Measurements from ENCODE around the gene COPS8. TPM values are rescaled to one million over a fixed set of nuclear protein-coding genes. Genes with fewer than 3 reads are reported as not detected.

The COPS8 gene
- polyA plus RNA-seq, 3 donors = 20.5 to 39.2 (median 36.4) TPM

DNA sequence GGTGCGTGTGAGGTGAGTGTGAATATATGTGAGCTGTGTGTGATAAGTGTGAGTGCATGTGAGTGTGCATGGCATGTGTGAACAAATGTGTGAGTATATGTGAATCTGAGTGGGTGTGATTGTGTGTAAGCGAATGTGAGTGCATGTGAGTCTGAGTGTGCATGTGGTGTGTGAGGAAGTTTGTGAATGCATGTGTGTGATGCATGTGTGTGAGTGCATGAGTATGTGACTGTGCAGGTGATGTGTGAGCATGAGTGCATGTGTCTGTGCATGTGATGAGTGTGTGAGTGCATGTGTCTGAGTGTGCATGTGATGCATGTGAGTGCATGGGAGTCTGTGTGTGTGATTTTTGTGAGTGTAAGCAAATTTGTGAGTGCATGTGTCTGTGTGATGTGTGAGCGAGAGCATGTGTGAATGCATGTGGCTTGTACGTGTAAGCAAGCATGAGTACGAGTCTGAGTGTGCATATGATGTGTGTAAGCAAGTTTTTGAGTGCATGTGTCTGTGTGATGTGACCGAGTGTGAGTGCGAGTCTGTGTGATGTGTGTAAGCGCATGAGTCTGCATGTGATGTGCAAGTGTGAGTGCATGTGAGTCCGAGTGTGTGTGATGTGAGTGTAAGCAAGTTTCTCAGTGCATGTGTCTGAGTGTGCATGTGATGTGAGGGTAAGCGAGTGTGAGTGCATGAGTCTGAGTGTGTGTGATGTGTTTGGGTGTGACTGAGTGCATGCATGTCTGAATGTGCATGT lies 43.3 kb downstream of the COPS8 start:
- Histone ChIP-seq H3K79me2 (ENCODE audit: insufficient read depth, low read length) (no peaks in the 10 kb centered on the region), H3K27ac (ENCODE audit: low read depth in 1 of 2, low read length in 2 of 2) (no peak overlapping the region), H3K27me3 (ENCODE audit: control insufficient read depth in 2 of 2, insufficient read depth in 2 of 2, low read length in 2 of 2) (no peaks in the 10 kb centered on the region), H2AFZ (ENCODE audit: insufficient read depth, low read depth, low read length, poor library complexity, severe bottlenecking) (no peak overlapping the region), H4K20me1 (ENCODE audit: insufficient read depth, low read length) (no peaks in the 10 kb centered on the region), H3K4me3 (replicated peaks in 1 of 3; ENCODE audit: low read depth in 2 of 3, low read length in 3 of 3) (no peak overlapping the region), H3K36me3 (replicated peaks in 1 of 2; ENCODE audit: control insufficient read depth in 1 of 2, insufficient read depth in 2 of 2, low read length in 2 of 2) (no peaks in the 10 kb centered on the region), H3K9me3 (replicated peaks in 1 of 2; ENCODE audit: control insufficient read depth in 1 of 2, insufficient read depth in 1 of 2, low read length in 2 of 2) (peaks cover 9 to 27% of the 10 kb centered on the region in 2 donors), H3K4me2 (replicated peaks; ENCODE audit: extremely low read depth, low read length, poor library complexity, severe bottlenecking) (no peak overlapping the region), H3K4me1 (ENCODE audit: control insufficient read depth in 1 of 2, insufficient read depth in 2 of 2, low read length in 2 of 2) (no peaks in the 10 kb centered on the region), H3K9ac (ENCODE audit: insufficient read depth, low read length, poor library complexity, severe bottlenecking) (no peak overlapping the region)
- no peaks in the 10 kb centered on the region for H3K36me3 Mint-ChIP-seq
- no peak overlapping the region for H3K27ac Mint-ChIP-seq
- WGBS (ENCODE audit: insufficient coverage) = 97% methylated on average over 10 of the region's 10 CpGs
- H3K4me3 Mint-ChIP-seq = no peak overlapping the region
- peaks cover 0 to 3% (median 0%) of the 10 kb centered on the region in 7 donors for H3K9me3 Mint-ChIP-seq
- H3K27me3 Mint-ChIP-seq (ENCODE audit: low read depth in 3 of 3) = peaks cover 0 to 3% (median 0%) of the 10 kb centered on the region in 3 donors
- no peak for DNase-seq
- no peaks in the 10 kb centered on the region for H3K4me1 Mint-ChIP-seq
- TF ChIP-seq, protein P1, sequence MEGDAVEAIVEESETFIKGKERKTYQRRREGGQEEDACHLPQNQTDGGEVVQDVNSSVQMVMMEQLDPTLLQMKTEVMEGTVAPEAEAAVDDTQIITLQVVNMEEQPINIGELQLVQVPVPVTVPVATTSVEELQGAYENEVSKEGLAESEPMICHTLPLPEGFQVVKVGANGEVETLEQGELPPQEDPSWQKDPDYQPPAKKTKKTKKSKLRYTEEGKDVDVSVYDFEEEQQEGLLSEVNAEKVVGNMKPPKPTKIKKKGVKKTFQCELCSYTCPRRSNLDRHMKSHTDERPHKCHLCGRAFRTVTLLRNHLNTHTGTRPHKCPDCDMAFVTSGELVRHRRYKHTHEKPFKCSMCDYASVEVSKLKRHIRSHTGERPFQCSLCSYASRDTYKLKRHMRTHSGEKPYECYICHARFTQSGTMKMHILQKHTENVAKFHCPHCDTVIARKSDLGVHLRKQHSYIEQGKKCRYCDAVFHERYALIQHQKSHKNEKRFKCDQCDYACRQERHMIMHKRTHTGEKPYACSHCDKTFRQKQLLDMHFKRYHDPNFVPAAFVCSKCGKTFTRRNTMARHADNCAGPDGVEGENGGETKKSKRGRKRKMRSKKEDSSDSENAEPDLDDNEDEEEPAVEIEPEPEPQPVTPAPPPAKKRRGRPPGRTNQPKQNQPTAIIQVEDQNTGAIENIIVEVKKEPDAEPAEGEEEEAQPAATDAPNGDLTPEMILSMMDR (IDR thresholded peaks at IDR 0.05) = no peak
- intact Hi-C loops (cut with micrococcal nuclease) = no loop called here

DNA sequence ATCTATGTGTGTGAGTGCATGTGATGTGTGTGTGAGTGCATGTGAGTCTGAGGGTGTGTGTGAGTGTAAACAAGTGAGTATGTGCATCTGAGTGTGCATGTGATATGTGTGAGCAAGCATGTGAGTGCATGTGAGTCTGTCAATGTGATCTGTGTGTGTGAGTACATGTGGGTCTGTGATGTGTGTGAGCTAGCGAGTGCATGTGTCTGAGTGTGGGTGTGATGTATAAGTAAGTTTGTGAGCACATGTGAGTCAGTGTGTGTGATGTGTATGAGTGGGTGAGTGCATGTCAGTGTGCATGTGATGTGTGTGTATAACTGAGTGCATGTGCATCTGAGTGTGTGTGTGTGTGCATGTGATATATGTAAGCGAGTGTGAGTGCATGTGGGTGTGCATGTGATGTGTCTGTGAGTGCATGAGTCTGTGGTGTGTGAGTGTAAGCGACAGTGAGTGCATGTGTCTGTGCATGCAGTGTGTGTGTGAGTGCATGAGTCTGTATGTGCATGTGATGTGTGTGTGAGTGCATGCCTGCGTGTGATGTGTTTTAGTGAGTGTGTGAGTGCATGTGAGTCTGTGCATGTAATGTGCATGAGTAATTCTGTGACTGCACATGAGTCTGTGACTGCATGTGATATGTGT lies 44.1 kb downstream of the COPS8 start:
- no peaks in the 10 kb centered on the region for H3K4me1 ChIP-seq (ENCODE audit: control insufficient read depth in 1 of 2, insufficient read depth in 2 of 2, low read length in 2 of 2)
- intact Hi-C loops (cut with micrococcal nuclease) = no loop called here
- WGBS (ENCODE audit: insufficient coverage) = 96% methylated on average over 4 of the region's 4 CpGs
- no peaks in the 10 kb centered on the region for H3K36me3 ChIP-seq (replicated peaks in 1 of 2; ENCODE audit: control insufficient read depth in 1 of 2, insufficient read depth in 2 of 2, low read length in 2 of 2)
- H4K20me1 ChIP-seq (ENCODE audit: insufficient read depth, low read length) = no peaks in the 10 kb centered on the region
- no peak overlapping the region for H2AFZ ChIP-seq (ENCODE audit: insufficient read depth, low read depth, low read length, poor library complexity, severe bottlenecking)
- no peaks in the 10 kb centered on the region for H3K4me1 Mint-ChIP-seq
- no peaks in the 10 kb centered on the region for H3K79me2 ChIP-seq (ENCODE audit: insufficient read depth, low read length)
- no peaks in the 10 kb centered on the region for H3K27me3 Mint-ChIP-seq (ENCODE audit: low read depth in 3 of 3)
- peaks cover 9 to 27% of the 10 kb centered on the region in 2 donors for H3K9me3 ChIP-seq (replicated peaks in 1 of 2; ENCODE audit: control insufficient read depth in 1 of 2, insufficient read depth in 1 of 2, low read length in 2 of 2)
- H3K9me3 Mint-ChIP-seq = peaks cover 0 to 3% (median 0%) of the 10 kb centered on the region in 7 donors
- no peak for DNase-seq
- TF ChIP-seq, protein P1 (IDR thresholded peaks at IDR 0.05) = no peak
- no peak overlapping the region for H3K4me3 ChIP-seq (replicated peaks in 1 of 3; ENCODE audit: low read depth in 2 of 3, low read length in 3 of 3)
- H3K27me3 ChIP-seq (ENCODE audit: control insufficient read depth in 2 of 2, insufficient read depth in 2 of 2, low read length in 2 of 2) = no peaks in the 10 kb centered on the region
- no peak overlapping the region for H3K27ac Mint-ChIP-seq
- no peak overlapping the region for H3K9ac ChIP-seq (ENCODE audit: insufficient read depth, low read length, poor library complexity, severe bottlenecking)
- no peak overlapping the region for H3K4me3 Mint-ChIP-seq
- H3K4me2 ChIP-seq (replicated peaks; ENCODE audit: extremely low read depth, low read length, poor library complexity, severe bottlenecking) = no peak overlapping the region
- no peak overlapping the region for H3K27ac ChIP-seq (ENCODE audit: low read depth in 1 of 2, low read length in 2 of 2)
- H3K36me3 Mint-ChIP-seq = no peaks in the 10 kb centered on the region
